HEK293 (cell line): ENCODE measurements around the gene SBNO2.

Experiments used
- CTCF ChIA-PET: fragments of 350-600 bp; formaldehyde crosslinking; extraction: SDS; loops from one replicate; lab custom pipeline; 2021; ENCODE audit warnings: antibody characterized with exemption; lab: Yijun Ruan, JAX
- POLR2A ChIA-PET: fragments of 300-600 bp; formaldehyde crosslinking; extraction: SDS; loops from one replicate; lab custom pipeline; 2020; ENCODE audit warnings: antibody characterized with exemption, inconsistent platforms; lab: Yijun Ruan, JAX
- H3K27ac ChIP-seq: fragments of 200-500 bp; sonication (Bioruptor generic); 2 replicates; pipeline ENCODE4 v1.5.1; 2014; ENCODE audit warnings: low read depth, low read length, control low read depth, inconsistent platforms; ENCODE audit errors: extremely low read depth
- H3K36me3 ChIP-seq, 2 experiments: fragments of 200-500 bp in 1 of 2; sonication (Bioruptor generic) in 1 of 2; 1 replicate in 1 of 2; 2 replicates in 1 of 2; pipeline ENCODE4 v1.5.1; 2014 to 2017; ENCODE audit warnings: inconsistent platforms in 2 of 2, low read length in 2 of 2; ENCODE audit not compliant: control insufficient read depth in 2 of 2, insufficient read depth in 1 of 2
- H3K4me1 ChIP-seq: fragments of 200-500 bp; sonication (Bioruptor generic); 2 replicates; pipeline ENCODE4 v1.5.1; 2014; ENCODE audit warnings: mild to moderate bottlenecking, low read length, inconsistent platforms; ENCODE audit not compliant: control insufficient read depth, insufficient read depth
- H3K4me3 ChIP-seq: 2 replicates; pipeline ENCODE4 v1.5.1; 2011; ENCODE audit warnings: low read depth, mild to moderate bottlenecking, control low read depth, low read length, moderate library complexity
- H3K9me3 ChIP-seq: fragments of 200-500 bp; sonication (Bioruptor generic); 2 replicates; pipeline ENCODE4 v1.5.1; 2014; ENCODE audit warnings: low read depth, low read length, inconsistent platforms; ENCODE audit not compliant: control insufficient read depth, insufficient read depth
- GLI2 ChIP-seq: fragments of 450-650 bp; formaldehyde crosslinking; IDR thresholded peaks from 2 replicates; pipeline ENCODE4; 2017; ENCODE audit warnings: missing biosample characterization, missing genetic modification characterization, low read depth, borderline replicate concordance
- HIC1 ChIP-seq: fragments of 450-650 bp; formaldehyde crosslinking; IDR thresholded peaks from 2 replicates; pipeline ENCODE4 v1.5.1; 2016; ENCODE audit warnings: missing biosample characterization, missing genetic modification characterization
- KLF17 ChIP-seq: fragments of 450-650 bp; formaldehyde crosslinking; IDR thresholded peaks from 2 replicates; pipeline ENCODE4 v1.5.1; 2016; ENCODE audit warnings: missing biosample characterization, missing genetic modification characterization
- SP7 ChIP-seq: fragments of 450-650 bp; formaldehyde crosslinking; IDR thresholded peaks from 2 replicates; pipeline ENCODE4 v1.5.1; 2016; ENCODE audit warnings: missing biosample characterization, missing genetic modification characterization
- YY1 ChIP-seq: fragments of 450-650 bp; formaldehyde crosslinking; IDR thresholded peaks from 2 replicates; pipeline ENCODE4 v1.5.1; 2018; ENCODE audit warnings: missing biosample characterization, missing genetic modification characterization
- ZBTB8A ChIP-seq: fragments of 450-650 bp; formaldehyde crosslinking; IDR thresholded peaks from 2 replicates; pipeline ENCODE4 v1.5.1; 2016; ENCODE audit warnings: missing biosample characterization, missing genetic modification characterization
- ZEB2 ChIP-seq: fragments of 450-650 bp; formaldehyde crosslinking; IDR thresholded peaks from 2 replicates; pipeline ENCODE4 v1.5.1; 2016; ENCODE audit warnings: missing biosample characterization, missing genetic modification characterization
- ZFP69B ChIP-seq: fragments of 450-650 bp; formaldehyde crosslinking; IDR thresholded peaks from 2 replicates; pipeline ENCODE4 v1.5.1; 2016; ENCODE audit warnings: missing biosample characterization, missing genetic modification characterization
- ZNF121 ChIP-seq: fragments of 450-650 bp; formaldehyde crosslinking; IDR thresholded peaks from 2 replicates; pipeline ENCODE4 v1.5.1; 2016; ENCODE audit warnings: missing biosample characterization, missing genetic modification characterization
- ZNF26 ChIP-seq: fragments of 450-650 bp; formaldehyde crosslinking; IDR thresholded peaks from 2 replicates; pipeline ENCODE4 v1.5.1; 2016; ENCODE audit warnings: missing biosample characterization, missing genetic modification characterization
- ZNF311 ChIP-seq: fragments of 450-650 bp; formaldehyde crosslinking; IDR thresholded peaks from 2 replicates; pipeline ENCODE4 v1.5.1; 2017; ENCODE audit warnings: missing biosample characterization, missing genetic modification characterization, borderline replicate concordance
- ZNF350 ChIP-seq: fragments of 450-650 bp; formaldehyde crosslinking; IDR thresholded peaks from 2 replicates; pipeline ENCODE4 v1.5.0; 2017; ENCODE audit warnings: missing biosample characterization, mild to moderate bottlenecking, missing genetic modification characterization
- ZNF391 ChIP-seq: fragments of 450-650 bp; formaldehyde crosslinking; IDR thresholded peaks from 2 replicates; pipeline ENCODE4 v1.5.1; 2016; ENCODE audit warnings: low read depth, missing biosample characterization, missing genetic modification characterization, borderline replicate concordance
- ZNF394 ChIP-seq: fragments of 450-650 bp; formaldehyde crosslinking; IDR thresholded peaks from 2 replicates; pipeline ENCODE4 v1.5.1; 2016; ENCODE audit warnings: missing biosample characterization, missing genetic modification characterization, mild to moderate bottlenecking, moderate library complexity, borderline replicate concordance
- ZNF416 ChIP-seq: fragments of 450-650 bp; formaldehyde crosslinking; IDR thresholded peaks from 2 replicates; pipeline ENCODE4 v1.5.1; 2016; ENCODE audit warnings: missing biosample characterization, missing genetic modification characterization
- ZNF449 ChIP-seq: fragments of 450-650 bp; formaldehyde crosslinking; IDR thresholded peaks from 2 replicates; pipeline ENCODE4 v1.5.1; 2017; ENCODE audit warnings: missing biosample characterization, mild to moderate bottlenecking, missing genetic modification characterization, moderate library complexity
- ZNF558 ChIP-seq: fragments of 450-650 bp; formaldehyde crosslinking; IDR thresholded peaks from 2 replicates; pipeline ENCODE4 v1.5.1; 2016; ENCODE audit warnings: missing biosample characterization, missing genetic modification characterization
- ZNF560 ChIP-seq: fragments of 450-650 bp; formaldehyde crosslinking; IDR thresholded peaks from 2 replicates; pipeline ENCODE4 v1.5.1; 2017; ENCODE audit warnings: missing biosample characterization, missing genetic modification characterization, borderline replicate concordance
- ZNF596 ChIP-seq: fragments of 450-650 bp; IDR thresholded peaks from 2 replicates; pipeline ENCODE4 v1.5.0; 2018; ENCODE audit warnings: missing biosample characterization, mild to moderate bottlenecking, missing genetic modification characterization, moderate library complexity
- ZNF747 ChIP-seq: fragments of 450-650 bp; formaldehyde crosslinking; IDR thresholded peaks from 2 replicates; pipeline ENCODE4 v1.5.1; 2016; ENCODE audit warnings: missing biosample characterization, missing genetic modification characterization
- TF ChIP-seq, protein P1 (sequence below): fragments of 450-650 bp; formaldehyde crosslinking; IDR thresholded peaks from 2 replicates; pipeline ENCODE4 v1.5.1; 2016; ENCODE audit warnings: missing biosample characterization, missing genetic modification characterization
- TF ChIP-seq, protein P2 (sequence below): fragments of 450-650 bp; formaldehyde crosslinking; IDR thresholded peaks from 2 replicates; pipeline ENCODE4 v1.5.1; 2016; ENCODE audit warnings: missing biosample characterization, missing genetic modification characterization
- TF ChIP-seq, protein P3 (sequence below): fragments of 450-650 bp; formaldehyde crosslinking; IDR thresholded peaks from 2 replicates; pipeline ENCODE4 v1.5.1; 2016; ENCODE audit warnings: missing biosample characterization, missing genetic modification characterization

SBNO2 gene

DNA sequence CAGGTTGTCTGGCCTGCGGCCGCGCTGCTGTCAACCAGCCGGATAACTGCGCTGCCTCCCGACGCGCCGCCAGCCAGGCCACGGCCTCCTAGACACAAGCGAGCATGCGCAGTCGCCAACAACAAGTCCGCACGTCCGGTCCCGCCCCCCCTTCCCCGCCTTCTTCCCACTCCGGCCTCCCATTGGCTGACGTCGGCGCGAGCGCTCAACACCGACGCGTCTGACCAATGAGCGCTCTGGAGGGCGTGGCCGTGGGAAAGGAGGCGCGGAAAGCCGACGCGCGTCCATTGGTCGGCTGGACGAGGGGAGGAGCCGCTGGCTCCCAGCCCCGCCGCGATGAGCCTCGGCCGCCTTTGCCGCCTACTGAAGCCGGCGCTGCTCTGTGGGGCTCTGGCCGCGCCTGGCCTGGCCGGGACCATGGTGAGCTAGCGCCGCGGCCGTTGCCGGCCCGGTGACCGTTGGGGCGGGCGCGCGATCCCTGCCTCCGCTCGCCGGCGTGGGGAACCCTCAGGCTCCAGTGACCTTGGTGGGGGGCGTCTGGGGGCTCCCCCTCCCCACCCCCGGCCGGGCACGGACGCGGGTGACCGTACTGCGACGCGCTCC lies 70.3 kb downstream of the SBNO2 start, which contains the start of gene GPX4 (continued):
- TF ChIP-seq, protein P1, sequence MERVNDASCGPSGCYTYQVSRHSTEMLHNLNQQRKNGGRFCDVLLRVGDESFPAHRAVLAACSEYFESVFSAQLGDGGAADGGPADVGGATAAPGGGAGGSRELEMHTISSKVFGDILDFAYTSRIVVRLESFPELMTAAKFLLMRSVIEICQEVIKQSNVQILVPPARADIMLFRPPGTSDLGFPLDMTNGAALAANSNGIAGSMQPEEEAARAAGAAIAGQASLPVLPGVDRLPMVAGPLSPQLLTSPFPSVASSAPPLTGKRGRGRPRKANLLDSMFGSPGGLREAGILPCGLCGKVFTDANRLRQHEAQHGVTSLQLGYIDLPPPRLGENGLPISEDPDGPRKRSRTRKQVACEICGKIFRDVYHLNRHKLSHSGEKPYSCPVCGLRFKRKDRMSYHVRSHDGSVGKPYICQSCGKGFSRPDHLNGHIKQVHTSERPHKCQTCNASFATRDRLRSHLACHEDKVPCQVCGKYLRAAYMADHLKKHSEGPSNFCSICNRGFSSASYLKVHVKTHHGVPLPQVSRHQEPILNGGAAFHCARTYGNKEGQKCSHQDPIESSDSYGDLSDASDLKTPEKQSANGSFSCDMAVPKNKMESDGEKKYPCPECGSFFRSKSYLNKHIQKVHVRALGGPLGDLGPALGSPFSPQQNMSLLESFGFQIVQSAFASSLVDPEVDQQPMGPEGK (tag by site-specific recombination) = peak; percentile 86
- TF ChIP-seq ZBTB8A (peak; percentile 91), ZFP69B (tag by site-specific recombination) (0 out of 2 replicates have a peak, but pooled peaks have one; percentile 32), ZNF560 (tag by site-specific recombination) (no peak), ZNF311 (no peak), YY1 (tag by site-specific recombination) (peak; percentile 35; the same call in 1 of the 2 replicates), GLI2 (no peak), ZNF121 (no peak), ZNF596 (tag by site-specific recombination) (no peak; the same call in 1 of the 2 replicates), ZNF26 (tag by site-specific recombination) (no peak), ZNF350 (tag by site-specific recombination) (no peak), ZNF391 (tag by site-specific recombination) (peak; percentile 42; the same call in 1 of the 2 replicates), ZNF416 (tag by site-specific recombination) (no peak), ZNF747 (tag by site-specific recombination) (no peak)
- TF ChIP-seq, all 188 proteins: peak for 28

GRCh38 chr19:1103132-1103707 lies 70.8 kb downstream of the SBNO2 start:
- H3K9me3 ChIP-seq = no peaks in the 10 kb centered on the region
- H3K4me1 ChIP-seq = no peaks in the 10 kb centered on the region; the same call in 1 of the 2 replicates
- CTCF ChIA-PET = interaction anchor here (0.6 to 3.2 kb wide), 4 partner anchors 10 to 142 kb away, joined by 3 to 13 read pairs (median 3); no protein-coding TSS in a partner anchor
- POLR2A ChIA-PET = interaction anchor here (0.6 to 2.3 kb wide), 14 partner anchors 18 to 166 kb away, joined by 3 to 16 read pairs (median 4); partner anchors contain the start of genes ABCA7, ARHGAP45 and CIRBP
- no peak overlapping the region for H3K4me3 ChIP-seq
- no peak overlapping the region for H3K27ac ChIP-seq
- H3K36me3 ChIP-seq = peaks cover 0 to 30% of the 10 kb centered on the region in 2 experiments; a peak in 1 of 3 replicates
- no peak for TF ChIP-seq ZNF449 (tag by site-specific recombination)
- TF ChIP-seq HIC1 (tag by site-specific recombination) = 0 out of 2 replicates have a peak, but pooled peaks have one; percentile 0
- 0 out of 2 replicates have a peak, but pooled peaks have one; percentile 16 for TF ChIP-seq ZEB2 (tag by site-specific recombination)
- TF ChIP-seq ZNF391 (tag by site-specific recombination) = peak; percentile 47; the same call in 1 of the 2 replicates
- 0 out of 2 replicates have a peak, but pooled peaks have one; percentile 27 for TF ChIP-seq KLF17
- TF ChIP-seq, protein P2, sequence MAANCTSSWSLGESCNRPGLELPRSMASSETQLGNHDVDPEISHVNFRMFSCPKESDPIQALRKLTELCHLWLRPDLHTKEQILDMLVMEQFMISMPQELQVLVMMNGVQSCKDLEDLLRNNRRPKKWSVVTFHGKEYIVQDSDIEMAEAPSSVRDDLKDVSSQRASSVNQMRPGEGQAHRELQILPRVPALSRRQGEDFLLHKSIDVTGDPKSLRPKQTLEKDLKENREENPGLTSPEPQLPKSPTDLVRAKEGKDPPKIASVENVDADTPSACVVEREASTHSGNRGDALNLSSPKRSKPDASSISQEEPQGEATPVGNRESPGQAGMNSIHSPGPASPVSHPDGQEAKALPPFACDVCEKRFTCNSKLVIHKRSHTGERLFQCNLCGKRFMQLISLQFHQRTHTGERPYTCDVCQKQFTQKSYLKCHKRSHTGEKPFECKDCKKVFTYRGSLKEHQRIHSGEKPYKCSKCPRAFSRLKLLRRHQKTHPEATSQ = peak; percentile 11; the same call in 1 of the 2 replicates
- 0 out of 2 replicates have a peak, but pooled peaks have one; percentile 13 for TF ChIP-seq ZNF394
- no peak for TF ChIP-seq ZNF558 (tag by site-specific recombination)
- peak; percentile 13; the same call in 1 of the 2 replicates for TF ChIP-seq SP7 (tag by site-specific recombination)
- TF ChIP-seq, protein P3, sequence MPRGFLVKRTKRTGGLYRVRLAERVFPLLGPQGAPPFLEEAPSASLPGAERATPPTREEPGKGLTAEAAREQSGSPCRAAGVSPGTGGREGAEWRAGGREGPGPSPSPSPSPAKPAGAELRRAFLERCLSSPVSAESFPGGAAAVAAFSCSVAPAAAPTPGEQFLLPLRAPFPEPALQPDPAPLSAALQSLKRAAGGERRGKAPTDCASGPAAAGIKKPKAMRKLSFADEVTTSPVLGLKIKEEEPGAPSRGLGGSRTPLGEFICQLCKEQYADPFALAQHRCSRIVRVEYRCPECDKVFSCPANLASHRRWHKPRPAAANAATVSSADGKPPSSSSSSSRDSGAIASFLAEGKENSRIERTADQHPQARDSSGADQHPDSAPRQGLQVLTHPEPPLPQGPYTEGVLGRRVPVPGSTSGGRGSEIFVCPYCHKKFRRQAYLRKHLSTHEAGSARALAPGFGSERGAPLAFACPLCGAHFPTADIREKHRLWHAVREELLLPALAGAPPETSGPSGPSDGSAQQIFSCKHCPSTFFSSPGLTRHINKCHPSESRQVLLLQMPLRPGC (tag by site-specific recombination) = peak; percentile 30; the same call in 1 of the 2 replicates
